HEK293 (cell line): ENCODE measurements around the gene TRPC4AP.

ENCODE experiments used
- CTCF ChIA-PET: fragments of 350-600 bp; formaldehyde crosslinking; extraction: SDS; loops from one replicate; lab custom pipeline; 2021; ENCODE audit warnings: antibody characterized with exemption; lab: Yijun Ruan, JAX
- POLR2A ChIA-PET: fragments of 300-600 bp; formaldehyde crosslinking; extraction: SDS; loops from one replicate; lab custom pipeline; 2020; ENCODE audit warnings: antibody characterized with exemption, inconsistent platforms; lab: Yijun Ruan, JAX
- H3K27ac ChIP-seq: fragments of 200-500 bp; sonication (Bioruptor generic); 2 replicates; pipeline ENCODE4 v1.5.1; 2014; ENCODE audit warnings: low read depth, low read length, control low read depth, inconsistent platforms; ENCODE audit errors: extremely low read depth
- H3K36me3 ChIP-seq, 2 experiments: fragments of 200-500 bp in 1 of 2; sonication (Bioruptor generic) in 1 of 2; 1 replicate in 1 of 2; 2 replicates in 1 of 2; pipeline ENCODE4 v1.5.1; 2014 to 2017; ENCODE audit warnings: inconsistent platforms in 2 of 2, low read length in 2 of 2; ENCODE audit not compliant: control insufficient read depth in 2 of 2, insufficient read depth in 1 of 2
- H3K4me1 ChIP-seq: fragments of 200-500 bp; sonication (Bioruptor generic); 2 replicates; pipeline ENCODE4 v1.5.1; 2014; ENCODE audit warnings: mild to moderate bottlenecking, low read length, inconsistent platforms; ENCODE audit not compliant: control insufficient read depth, insufficient read depth
- H3K4me3 ChIP-seq: 2 replicates; pipeline ENCODE4 v1.5.1; 2011; ENCODE audit warnings: low read depth, mild to moderate bottlenecking, control low read depth, low read length, moderate library complexity
- H3K9me3 ChIP-seq: fragments of 200-500 bp; sonication (Bioruptor generic); 2 replicates; pipeline ENCODE4 v1.5.1; 2014; ENCODE audit warnings: low read depth, low read length, inconsistent platforms; ENCODE audit not compliant: control insufficient read depth, insufficient read depth
- HOXD13 ChIP-seq: sonication (generic); formaldehyde crosslinking; IDR thresholded peaks from 2 replicates; pipeline ENCODE4 v1.8.0; 2022; ENCODE audit warnings: missing genetic modification reagents, borderline replicate concordance
- IKZF3 ChIP-seq: fragments of 450-650 bp; IDR thresholded peaks from 2 replicates; pipeline ENCODE4 v1.5.0; 2018; ENCODE audit warnings: missing biosample characterization, mild to moderate bottlenecking, missing genetic modification characterization, moderate library complexity
- OVOL3 ChIP-seq: fragments of 450-650 bp; formaldehyde crosslinking; IDR thresholded peaks from 2 replicates; pipeline ENCODE4 v1.5.1; 2016; ENCODE audit warnings: missing biosample characterization, missing genetic modification characterization
- ZBTB20 ChIP-seq: fragments of 450-650 bp; formaldehyde crosslinking; IDR thresholded peaks from 2 replicates; pipeline ENCODE4 v1.5.1; 2016; ENCODE audit warnings: missing biosample characterization, missing genetic modification characterization
- ZFP41 ChIP-seq: fragments of 450-650 bp; formaldehyde crosslinking; IDR thresholded peaks from 2 replicates; pipeline ENCODE4 v1.5.1; 2016; ENCODE audit warnings: missing biosample characterization, missing genetic modification characterization, borderline replicate concordance
- ZNF121 ChIP-seq: fragments of 450-650 bp; formaldehyde crosslinking; IDR thresholded peaks from 2 replicates; pipeline ENCODE4 v1.5.1; 2016; ENCODE audit warnings: missing biosample characterization, missing genetic modification characterization
- ZNF169 ChIP-seq: fragments of 450-650 bp; formaldehyde crosslinking; IDR thresholded peaks from 2 replicates; pipeline ENCODE4 v1.5.1; 2016; ENCODE audit warnings: missing biosample characterization, missing genetic modification characterization
- ZNF214 ChIP-seq: fragments of 450-650 bp; formaldehyde crosslinking; IDR thresholded peaks from 2 replicates; pipeline ENCODE4 v1.5.1; 2017; ENCODE audit warnings: missing biosample characterization, mild to moderate bottlenecking, missing genetic modification characterization, borderline replicate concordance
- ZNF558 ChIP-seq: fragments of 450-650 bp; formaldehyde crosslinking; IDR thresholded peaks from 2 replicates; pipeline ENCODE4 v1.5.1; 2016; ENCODE audit warnings: missing biosample characterization, missing genetic modification characterization
- TF ChIP-seq, protein P1 (sequence below): fragments of 450-650 bp; formaldehyde crosslinking; IDR thresholded peaks from 2 replicates; pipeline ENCODE4 v1.5.1; 2016; ENCODE audit warnings: missing biosample characterization, missing genetic modification characterization
- TF ChIP-seq, protein P2 (sequence below): fragments of 450-650 bp; formaldehyde crosslinking; IDR thresholded peaks from 2 replicates; pipeline ENCODE4 v1.5.1; 2016; ENCODE audit warnings: missing biosample characterization, missing genetic modification characterization
- TF ChIP-seq, protein P3 (sequence below): fragments of 450-650 bp; IDR thresholded peaks from 2 replicates; pipeline ENCODE4 v1.5.1; 2018; ENCODE audit warnings: missing biosample characterization, missing genetic modification characterization
- TF ChIP-seq, protein P4 (sequence below): fragments of 450-650 bp; formaldehyde crosslinking; conservative IDR thresholded peaks from 2 replicates; pipeline ENCODE4 v1.5.1; 2016; ENCODE audit warnings: low read depth, missing biosample characterization, missing genetic modification characterization

Gene TRPC4AP

DNA sequence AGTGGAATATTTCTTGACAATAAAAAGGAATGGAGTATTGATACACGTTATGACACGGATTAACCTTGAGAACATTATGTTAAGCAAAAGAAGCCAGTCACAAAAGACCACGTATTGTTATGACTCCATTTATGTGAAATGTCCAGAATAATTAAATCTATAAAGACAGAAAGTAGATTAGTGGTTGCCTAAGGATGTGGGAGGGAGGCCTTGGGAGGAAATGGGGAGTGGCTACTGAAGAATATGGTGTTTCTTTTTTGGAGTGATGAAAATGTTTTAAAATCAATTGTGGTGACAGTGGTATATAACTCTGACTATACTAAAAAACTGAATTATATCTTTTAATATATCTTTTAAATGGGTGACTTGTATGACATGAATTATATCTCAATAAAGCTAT lies 30.1 kb downstream of the TRPC4AP start:
- H3K4me1 ChIP-seq: peaks cover 18% of the 10 kb centered on the region
- TF ChIP-seq ZBTB20 (tag by site-specific recombination) (no peak), IKZF3 (tag by site-specific recombination) (no peak), ZNF214 (tag by site-specific recombination) (no peak), HOXD13 (CRISPR knock-in tag) (no peak), OVOL3 (0 out of 2 replicates have a peak, but pooled peaks have one; percentile 8), ZFP41 (tag by site-specific recombination) (no peak)
- TF ChIP-seq, protein P1, sequence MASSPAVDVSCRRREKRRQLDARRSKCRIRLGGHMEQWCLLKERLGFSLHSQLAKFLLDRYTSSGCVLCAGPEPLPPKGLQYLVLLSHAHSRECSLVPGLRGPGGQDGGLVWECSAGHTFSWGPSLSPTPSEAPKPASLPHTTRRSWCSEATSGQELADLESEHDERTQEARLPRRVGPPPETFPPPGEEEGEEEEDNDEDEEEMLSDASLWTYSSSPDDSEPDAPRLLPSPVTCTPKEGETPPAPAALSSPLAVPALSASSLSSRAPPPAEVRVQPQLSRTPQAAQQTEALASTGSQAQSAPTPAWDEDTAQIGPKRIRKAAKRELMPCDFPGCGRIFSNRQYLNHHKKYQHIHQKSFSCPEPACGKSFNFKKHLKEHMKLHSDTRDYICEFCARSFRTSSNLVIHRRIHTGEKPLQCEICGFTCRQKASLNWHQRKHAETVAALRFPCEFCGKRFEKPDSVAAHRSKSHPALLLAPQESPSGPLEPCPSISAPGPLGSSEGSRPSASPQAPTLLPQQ (tag by site-specific recombination): no peak
- TF ChIP-seq, protein P2, sequence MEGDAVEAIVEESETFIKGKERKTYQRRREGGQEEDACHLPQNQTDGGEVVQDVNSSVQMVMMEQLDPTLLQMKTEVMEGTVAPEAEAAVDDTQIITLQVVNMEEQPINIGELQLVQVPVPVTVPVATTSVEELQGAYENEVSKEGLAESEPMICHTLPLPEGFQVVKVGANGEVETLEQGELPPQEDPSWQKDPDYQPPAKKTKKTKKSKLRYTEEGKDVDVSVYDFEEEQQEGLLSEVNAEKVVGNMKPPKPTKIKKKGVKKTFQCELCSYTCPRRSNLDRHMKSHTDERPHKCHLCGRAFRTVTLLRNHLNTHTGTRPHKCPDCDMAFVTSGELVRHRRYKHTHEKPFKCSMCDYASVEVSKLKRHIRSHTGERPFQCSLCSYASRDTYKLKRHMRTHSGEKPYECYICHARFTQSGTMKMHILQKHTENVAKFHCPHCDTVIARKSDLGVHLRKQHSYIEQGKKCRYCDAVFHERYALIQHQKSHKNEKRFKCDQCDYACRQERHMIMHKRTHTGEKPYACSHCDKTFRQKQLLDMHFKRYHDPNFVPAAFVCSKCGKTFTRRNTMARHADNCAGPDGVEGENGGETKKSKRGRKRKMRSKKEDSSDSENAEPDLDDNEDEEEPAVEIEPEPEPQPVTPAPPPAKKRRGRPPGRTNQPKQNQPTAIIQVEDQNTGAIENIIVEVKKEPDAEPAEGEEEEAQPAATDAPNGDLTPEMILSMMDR (tag by site-specific recombination): no peak
- TF ChIP-seq, all 188 proteins: peak for 1
- POLR2A ChIA-PET: no interaction called here
- Histone ChIP-seq H3K9me3 (no peaks in the 10 kb centered on the region), H3K4me3 (no peak overlapping the region), H3K27ac (no peak overlapping the region), H3K36me3 (peaks cover 8 to 12% of the 10 kb centered on the region in 2 experiments; a peak in 2 of 3 replicates)
- CTCF ChIA-PET: no interaction called here

DNA sequence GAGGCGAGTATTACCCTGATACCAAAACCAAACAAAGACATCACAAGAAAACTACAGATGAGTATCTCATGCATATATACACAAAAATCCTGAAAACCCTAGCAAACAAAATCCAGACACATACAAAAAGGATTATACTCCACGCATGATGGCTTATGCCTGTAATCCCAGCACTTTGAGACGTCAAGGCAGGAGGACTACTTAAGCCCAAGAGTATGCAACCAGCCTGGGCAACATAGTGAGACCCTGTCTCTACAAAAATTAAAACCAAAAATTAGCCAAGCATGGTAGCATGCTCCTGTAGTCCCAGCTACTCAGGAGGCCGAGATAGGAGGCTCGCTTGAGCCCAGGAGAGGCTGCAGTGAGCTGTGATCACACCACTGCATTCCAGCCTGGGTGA lies 32.4 kb downstream of the TRPC4AP start:
- POLR2A ChIA-PET: no interaction called here

DNA sequence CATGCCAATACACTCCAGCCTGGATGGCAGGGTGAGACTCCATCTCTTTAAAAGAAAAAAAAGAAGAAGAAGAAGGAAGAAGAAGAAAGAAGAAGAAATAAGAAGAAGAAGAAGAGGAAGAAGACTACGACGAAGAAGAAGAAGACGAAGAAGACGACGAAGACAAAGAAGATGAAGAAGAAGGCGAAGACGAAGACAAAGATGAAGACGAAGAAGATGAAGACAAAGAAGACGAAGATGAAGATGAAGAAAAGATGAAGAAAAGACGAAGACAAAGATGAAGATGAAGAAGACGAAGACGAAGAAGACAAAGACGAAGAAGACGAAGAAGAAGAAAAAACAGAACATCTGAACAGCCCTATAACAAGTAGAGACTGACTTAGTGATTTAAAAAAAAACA lies 33.0 kb downstream of the TRPC4AP start:
- no peak for TF ChIP-seq ZNF169 (tag by site-specific recombination)
- TF ChIP-seq, protein P3, sequence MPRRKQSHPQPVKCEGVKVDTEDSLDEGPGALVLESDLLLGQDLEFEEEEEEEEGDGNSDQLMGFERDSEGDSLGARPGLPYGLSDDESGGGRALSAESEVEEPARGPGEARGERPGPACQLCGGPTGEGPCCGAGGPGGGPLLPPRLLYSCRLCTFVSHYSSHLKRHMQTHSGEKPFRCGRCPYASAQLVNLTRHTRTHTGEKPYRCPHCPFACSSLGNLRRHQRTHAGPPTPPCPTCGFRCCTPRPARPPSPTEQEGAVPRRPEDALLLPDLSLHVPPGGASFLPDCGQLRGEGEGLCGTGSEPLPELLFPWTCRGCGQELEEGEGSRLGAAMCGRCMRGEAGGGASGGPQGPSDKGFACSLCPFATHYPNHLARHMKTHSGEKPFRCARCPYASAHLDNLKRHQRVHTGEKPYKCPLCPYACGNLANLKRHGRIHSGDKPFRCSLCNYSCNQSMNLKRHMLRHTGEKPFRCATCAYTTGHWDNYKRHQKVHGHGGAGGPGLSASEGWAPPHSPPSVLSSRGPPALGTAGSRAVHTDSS: peak; percentile 100
- peaks cover 4 to 22% of the 10 kb centered on the region in 2 experiments; a peak in 2 of 3 replicates for H3K36me3 ChIP-seq
- H3K27ac ChIP-seq: no peak overlapping the region
- peaks cover 15% of the 10 kb centered on the region for H3K4me1 ChIP-seq
- no peak overlapping the region for H3K4me3 ChIP-seq
- H3K9me3 ChIP-seq: no peaks in the 10 kb centered on the region
- ChIA-PET POLR2A (no interaction called here), CTCF (interaction anchor here (1.6 kb wide), 1 partner anchor 36 kb away, joined by 3 read pairs; no protein-coding TSS in a partner anchor)

More for the DNA sequence above, 32.4 kb downstream of the TRPC4AP start:
- no peak overlapping the region for H3K4me3 ChIP-seq
- H3K36me3 ChIP-seq: peaks cover 4 to 17% of the 10 kb centered on the region in 2 experiments; a peak in 2 of 3 replicates
- H3K27ac ChIP-seq: no peak overlapping the region
- CTCF ChIA-PET: no interaction called here
- peaks cover 15% of the 10 kb centered on the region for H3K4me1 ChIP-seq
- TF ChIP-seq ZNF121 (0 out of 2 replicates have a peak, but pooled peaks have one; percentile 36), ZNF558 (tag by site-specific recombination) (no peak)
- TF ChIP-seq, protein P4, sequence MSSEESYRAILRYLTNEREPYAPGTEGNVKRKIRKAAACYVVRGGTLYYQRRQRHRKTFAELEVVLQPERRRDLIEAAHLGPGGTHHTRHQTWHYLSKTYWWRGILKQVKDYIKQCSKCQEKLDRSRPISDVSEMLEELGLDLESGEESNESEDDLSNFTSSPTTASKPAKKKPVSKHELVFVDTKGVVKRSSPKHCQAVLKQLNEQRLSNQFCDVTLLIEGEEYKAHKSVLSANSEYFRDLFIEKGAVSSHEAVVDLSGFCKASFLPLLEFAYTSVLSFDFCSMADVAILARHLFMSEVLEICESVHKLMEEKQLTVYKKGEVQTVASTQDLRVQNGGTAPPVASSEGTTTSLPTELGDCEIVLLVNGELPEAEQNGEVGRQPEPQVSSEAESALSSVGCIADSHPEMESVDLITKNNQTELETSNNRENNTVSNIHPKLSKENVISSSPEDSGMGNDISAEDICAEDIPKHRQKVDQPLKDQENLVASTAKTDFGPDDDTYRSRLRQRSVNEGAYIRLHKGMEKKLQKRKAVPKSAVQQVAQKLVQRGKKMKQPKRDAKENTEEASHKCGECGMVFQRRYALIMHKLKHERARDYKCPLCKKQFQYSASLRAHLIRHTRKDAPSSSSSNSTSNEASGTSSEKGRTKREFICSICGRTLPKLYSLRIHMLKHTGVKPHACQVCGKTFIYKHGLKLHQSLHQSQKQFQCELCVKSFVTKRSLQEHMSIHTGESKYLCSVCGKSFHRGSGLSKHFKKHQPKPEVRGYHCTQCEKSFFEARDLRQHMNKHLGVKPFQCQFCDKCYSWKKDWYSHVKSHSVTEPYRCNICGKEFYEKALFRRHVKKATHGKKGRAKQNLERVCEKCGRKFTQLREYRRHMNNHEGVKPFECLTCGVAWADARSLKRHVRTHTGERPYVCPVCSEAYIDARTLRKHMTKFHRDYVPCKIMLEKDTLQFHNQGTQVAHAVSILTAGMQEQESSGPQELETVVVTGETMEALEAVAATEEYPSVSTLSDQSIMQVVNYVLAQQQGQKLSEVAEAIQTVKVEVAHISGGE (tag by site-specific recombination): no peak
- H3K9me3 ChIP-seq: no peaks in the 10 kb centered on the region
